Colon (tissue), 2 donors: ENCODE measurements around the gene HMX1.

Experiments
- FAIRE-seq: peaks from 2 replicates; lab custom pipeline; 2012; peaks lifted over from hg19 to GRCh38; lab: Jason Lieb, UNC
- donor health status: control.
- donor health status: control.

Gene HMX1

GRCh38 chr4:8840006-8840793 is 31.4 kb downstream of the HMX1 start:
- no peak for FAIRE-seq

DNA sequence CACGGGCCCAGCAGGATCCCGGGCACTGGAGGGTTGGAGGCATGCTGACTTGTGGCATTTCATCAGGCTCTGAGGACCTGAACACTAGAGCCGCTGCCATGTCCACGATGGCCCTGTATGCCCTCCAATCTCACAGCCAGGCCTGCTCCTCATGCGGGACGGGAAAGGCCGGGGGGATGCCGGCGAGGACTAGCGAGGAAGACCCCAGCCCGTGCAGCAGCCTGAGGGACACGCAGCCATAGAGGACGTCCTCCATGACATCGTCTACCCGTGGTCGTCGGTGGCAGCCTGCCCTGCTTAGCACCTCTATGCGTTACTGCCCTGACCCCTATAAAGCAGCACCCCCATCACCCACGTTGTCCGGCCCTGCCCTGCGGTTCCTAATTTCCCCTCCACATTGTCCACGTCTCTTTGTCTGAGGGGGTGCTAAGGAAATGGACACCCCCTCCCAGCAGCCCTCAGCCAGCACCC is 32.6 kb downstream of the HMX1 start:
- no peak for FAIRE-seq

DNA sequence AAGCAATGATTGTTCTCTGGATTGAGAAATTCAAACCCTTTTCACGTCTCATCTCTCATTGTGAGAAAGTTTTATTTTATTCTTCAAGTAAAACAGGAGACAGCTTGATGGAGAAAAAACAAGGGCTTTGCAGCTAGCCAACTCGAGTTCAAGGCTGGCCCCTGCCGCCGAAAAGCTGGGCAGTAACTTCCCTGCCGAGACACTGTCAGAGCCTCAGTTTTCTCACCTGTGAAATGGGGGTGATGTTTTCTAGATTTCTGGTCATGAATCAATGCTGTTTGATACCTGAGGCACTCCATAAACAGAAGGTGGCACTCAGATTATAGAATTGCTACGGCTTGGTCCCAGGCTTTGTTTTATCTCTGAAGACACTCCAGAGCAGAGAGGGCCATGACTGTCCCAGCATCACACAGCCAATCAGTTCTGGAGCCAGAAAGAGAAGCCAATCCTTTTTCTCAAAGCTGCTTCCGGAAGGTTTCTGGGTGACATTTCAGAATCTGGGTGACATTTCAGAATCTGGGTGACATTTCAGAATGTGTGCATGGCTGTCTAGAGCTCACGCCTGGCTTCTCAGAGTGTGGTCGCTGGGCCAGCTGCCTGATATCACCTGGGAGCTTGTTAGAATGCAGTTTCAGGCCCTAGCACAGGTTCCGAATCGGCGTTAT is 33.2 kb downstream of the HMX1 start:
- no peak for FAIRE-seq

- no peak for FAIRE-seq
These were observed 34.3 kb downstream of the HMX1 start for GRCh38 chr4:8837181-8837841.

- no peak for FAIRE-seq
These were observed 34.9 kb downstream of the HMX1 start for GRCh38 chr4:8836664-8837171.

GRCh38 chr4:8835521-8836365 is 35.9 kb downstream of the HMX1 start:
- FAIRE-seq: no peak

DNA sequence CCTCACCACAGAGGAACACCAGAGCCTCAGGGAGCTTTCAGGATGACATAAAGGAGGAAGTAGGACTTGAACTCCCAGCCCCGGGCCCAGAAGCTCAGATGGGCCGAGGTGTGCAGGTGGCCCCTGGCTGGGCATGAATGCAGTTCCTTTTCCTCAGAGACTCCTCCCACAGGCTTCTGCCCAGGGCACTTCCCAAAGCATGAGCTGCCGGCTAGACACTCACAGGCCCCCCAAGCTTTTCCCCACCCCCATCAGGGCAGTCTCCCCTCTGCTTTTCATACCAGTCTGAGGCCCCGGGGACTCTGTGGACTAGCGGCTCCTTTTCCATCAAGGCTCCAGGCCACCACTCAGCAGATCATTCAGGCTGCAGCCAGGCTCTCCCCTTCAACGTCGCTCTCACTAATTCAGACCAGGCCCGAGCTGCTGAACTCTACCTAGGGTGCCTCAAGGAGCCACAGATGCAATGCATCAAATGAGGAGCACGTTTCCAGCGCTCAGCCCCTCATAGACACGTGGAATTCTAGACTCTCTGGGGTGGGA is 36.9 kb downstream of the HMX1 start:
- no peak for FAIRE-seq

DNA sequence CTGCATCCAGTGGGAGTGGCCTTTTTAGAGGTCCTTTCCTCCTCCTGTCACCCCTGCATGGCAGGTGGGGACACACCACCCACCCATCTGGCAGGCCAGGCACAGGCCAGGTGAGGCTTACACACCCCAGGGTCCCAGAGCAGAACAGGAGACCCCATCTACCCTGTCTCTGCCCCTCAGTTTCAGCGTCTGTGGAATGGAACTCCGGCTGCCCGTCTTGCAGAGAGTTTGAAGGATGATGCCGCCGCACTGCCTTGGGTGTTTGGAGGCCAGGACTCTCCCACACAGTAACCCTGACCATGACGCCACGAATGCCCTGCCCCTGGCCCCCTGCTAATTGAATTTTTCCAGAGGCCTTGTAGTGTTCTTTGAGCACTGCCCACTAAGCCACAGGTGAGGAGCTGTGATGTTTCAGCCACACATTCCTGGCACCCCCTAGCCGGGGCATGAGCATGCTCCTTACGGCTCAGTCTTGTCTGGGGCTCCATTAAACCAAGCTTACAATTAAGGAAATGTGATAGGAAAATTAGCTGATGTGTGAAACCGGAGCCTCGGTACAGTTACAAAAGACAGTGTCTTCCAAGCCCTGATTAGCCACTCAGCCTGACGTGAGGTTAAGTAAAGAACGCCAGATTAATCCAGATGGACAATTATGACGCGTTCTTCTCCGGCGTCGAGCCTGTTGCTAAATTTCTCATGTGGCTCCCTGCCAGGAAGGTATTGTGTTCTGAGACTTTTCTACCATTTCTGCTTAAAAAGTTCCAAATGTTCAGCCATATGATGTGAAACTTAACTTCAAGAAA is 39.3 kb downstream of the HMX1 start:
- FAIRE-seq: no peak

DNA sequence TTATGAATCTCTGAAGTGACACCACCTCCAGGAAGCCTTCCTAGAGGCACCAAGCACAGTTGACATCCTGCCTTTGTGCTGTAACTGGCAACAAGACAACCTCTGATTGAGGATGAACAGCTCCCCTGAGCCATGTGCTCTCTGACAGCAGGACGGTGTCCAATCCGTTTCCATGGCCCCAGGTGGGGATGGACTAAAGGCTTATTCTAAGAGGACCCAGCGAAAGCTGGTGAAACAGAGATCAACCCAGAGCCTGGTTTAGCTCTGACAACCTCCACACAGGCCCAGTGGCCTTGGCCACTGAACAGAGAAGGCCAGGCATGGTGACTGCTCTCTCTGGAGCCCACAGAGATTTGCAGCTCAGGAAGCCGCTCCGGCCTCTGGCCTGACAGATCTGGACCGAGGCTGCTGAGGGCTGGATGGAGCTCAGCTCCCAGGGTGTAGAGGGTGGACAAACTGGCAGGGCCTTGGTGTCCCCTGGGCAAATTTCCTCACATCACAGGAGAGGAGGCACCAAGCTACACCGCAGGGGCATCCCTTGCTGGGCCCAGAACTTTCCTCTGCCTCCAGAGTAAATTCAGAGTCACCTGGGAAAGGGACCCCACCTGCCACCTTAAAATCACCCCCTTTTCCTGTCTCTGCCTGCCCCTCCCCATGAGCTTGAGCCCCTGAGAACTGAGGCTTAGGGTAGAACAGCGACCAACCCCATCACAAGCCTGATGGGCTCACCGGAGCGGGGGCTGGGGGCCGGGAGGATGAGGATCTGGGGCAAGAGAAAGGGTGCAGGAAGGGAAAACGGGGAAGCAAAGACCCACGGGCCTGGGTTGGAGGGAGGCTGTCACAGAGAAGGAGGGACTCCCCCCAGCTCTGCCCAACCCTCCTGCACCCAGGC is 40.2 kb downstream of the HMX1 start:
- no peak for FAIRE-seq

DNA sequence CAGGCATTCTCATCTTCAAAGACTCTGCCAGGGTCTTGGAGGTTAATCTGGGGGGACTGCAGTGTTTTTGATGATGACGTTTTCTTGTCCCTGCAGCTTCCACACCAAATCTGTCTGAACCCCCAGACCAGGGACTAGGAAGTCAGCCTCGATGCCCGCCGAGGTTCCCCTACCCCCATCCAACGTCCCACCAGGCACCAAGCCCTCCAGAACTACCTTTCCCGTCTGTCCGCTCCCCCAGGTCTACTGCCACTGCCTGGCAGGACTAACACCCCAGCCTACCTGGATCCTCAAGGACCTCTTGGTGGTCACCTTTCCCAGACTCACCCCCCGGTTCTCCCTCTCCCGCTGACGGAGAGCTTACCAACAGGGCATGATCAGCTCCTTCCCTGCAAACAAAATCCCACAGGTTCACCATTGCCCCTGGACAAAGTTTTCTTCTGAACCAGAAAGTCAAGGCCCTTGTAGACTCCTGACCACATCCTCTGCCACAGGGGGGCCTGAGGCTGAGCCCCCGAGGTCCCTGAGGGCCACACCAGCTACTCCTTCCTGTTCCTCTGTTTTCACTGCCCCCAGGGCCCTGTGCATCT is 40.9 kb downstream of the HMX1 start:
- FAIRE-seq: no peak

GRCh38 chr4:8830056-8830455 is 41.6 kb downstream of the HMX1 start:
- FAIRE-seq: no peak

GRCh38 chr4:8829584-8829983 is 42.1 kb downstream of the HMX1 start:
- no peak for FAIRE-seq

DNA sequence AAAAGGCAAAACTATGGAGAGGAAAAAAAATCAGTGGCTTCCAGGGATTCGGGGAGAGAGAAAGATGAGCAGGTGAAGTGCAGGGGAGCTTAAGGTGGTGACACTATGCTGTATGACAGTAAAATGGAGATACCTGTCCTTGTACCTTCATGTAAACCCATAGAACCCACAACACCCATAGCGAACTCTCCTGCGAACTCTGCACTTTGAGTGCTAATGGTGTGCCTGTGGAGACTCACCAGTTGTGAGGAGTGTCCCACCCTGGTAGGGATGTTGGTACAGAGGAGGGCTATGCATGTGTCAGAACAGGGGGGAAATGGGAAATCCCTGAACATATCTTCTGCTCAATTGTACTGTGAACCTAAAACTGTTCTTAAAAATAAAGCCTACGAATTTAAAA is 42.8 kb downstream of the HMX1 start:
- no peak for FAIRE-seq

DNA sequence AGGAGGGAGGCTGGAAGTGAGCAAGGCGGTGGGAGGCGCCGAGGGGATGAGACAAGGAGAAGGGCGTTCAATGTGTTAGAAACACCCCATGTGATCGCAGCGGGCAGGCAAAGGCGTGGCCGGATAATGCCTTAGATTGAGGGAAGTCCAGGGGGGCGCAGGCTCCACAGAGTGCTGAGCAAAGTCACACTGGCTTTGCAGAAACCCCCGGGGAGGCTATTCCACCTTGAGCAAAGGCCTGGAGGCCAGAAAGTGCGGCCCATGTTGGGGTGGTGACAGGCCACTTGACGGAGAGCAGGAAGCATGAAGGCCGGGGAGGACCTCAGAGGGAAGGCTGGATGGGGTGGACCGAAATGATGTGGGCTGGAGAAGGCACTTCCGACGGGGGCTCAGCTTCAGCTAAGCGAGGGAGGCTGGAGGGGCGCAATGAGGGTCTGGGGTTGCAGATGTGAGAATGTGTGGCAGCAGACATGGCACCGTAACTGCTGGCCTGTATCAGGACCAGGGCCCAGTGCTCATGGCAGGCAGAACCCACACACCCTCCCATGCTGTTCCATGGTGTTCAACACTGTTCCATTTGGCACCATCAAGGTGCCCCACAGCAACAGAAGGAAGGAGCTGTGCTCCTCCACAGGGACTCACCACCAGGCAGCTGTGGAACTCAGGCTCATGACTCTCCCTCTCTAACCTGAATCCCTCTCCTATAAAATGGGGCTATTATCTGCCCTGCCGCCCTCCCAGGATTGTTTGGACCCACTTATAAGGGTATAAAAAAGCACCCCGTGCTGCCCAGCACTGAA is 50.3 kb downstream of the HMX1 start:
- no peak for FAIRE-seq

DNA sequence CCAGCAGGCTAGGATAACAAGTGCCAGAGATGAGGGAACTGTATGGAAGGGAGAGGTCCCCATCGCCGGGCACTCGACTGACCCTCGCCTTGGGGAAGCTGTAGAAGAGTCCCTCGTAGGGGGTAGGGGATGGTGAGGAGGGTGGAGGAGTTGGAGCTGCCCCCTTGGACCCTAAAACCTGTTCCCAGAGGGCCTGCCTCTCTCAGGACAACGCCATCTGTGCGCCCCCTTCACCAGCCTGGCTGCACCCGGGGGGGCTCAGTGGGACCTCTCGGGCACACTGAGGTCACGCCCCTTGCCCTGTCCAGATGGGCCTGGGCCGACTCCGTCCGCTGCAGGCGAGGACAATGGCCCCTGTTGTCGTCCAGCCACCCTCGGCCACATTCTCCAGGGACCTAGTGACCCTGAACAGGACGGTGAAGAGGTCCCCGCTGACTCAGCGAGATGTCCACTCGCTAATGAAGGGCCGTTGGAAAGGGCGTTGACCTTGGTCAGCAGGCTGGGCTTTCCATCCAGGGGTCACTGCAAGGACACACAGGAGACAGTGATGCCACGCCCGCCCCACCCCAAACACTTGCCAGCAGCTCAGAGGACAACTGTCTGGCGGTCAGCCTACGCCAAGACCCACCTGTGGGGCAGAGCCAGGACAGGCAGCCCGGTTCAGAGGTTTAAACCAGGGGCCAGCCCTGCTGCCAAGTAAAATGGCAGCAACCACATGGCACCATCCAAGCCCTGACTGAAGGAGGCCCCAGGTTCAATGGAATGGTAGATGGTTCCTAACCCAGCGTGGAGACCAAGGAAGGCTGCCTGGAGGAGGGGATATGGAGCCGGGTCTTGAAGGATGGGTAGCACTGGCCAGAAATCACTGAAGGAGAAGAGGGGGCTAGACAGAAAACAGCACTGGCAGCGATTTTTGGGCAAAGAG is 51.2 kb downstream of the HMX1 start:
- FAIRE-seq: no peak

DNA sequence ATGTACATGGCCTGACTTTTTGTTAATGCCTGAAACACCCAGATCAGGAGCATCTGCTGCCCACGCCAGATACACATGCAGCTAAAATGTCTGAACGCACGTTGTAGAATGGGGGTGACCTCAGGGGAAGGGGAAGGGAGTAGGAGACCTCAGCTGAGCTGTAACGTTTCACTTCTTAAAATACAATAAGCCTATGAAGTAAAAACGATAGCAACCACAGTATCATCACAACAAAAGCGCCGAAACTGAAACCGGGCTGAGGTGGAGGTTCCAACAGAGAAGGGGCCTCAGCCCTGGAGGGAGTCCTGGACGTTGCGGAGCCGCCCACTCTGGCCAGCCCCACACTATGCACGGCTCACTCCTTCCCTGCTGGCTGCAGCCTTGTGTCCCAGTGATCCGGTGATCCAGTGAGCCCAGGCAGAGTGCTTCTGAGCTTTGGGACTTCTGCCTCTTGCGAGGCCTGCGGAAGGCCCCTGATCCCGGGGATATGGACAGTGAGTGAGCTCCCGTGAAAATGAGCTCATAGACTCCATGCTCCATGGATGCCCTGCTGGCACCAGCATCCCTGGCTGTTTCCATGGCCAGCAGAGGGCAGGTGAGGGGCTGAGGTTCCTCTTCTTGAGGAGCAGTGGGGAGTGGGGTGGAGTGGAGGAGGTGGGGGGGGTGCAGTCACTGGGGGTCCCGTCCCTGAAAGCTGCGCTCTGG is 52.0 kb downstream of the HMX1 start:
- no peak for FAIRE-seq

DNA sequence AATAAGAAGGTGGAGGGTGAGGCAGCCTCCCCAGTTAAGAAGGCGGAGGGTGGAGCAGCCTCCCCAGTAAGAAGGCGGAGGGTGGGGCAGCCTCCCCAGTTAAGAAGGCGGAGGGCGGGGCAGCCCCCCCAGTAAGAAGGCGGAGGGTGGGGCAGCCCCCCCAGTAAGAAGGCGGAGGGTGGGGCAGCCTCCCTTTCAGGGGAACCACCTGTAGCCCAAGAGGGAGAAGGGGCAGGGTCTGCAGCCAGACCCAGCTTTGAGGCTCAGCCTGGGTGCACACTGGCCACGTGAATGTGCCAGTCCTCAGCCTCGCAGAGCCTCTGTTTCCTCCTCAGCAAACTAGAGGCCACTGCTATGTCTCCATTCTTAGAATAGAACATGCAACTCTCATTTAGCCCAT is 52.6 kb downstream of the HMX1 start:
- FAIRE-seq: no peak
